ENCODE measurements around the gene PA2G4.

The PA2G4 gene

DNA sequence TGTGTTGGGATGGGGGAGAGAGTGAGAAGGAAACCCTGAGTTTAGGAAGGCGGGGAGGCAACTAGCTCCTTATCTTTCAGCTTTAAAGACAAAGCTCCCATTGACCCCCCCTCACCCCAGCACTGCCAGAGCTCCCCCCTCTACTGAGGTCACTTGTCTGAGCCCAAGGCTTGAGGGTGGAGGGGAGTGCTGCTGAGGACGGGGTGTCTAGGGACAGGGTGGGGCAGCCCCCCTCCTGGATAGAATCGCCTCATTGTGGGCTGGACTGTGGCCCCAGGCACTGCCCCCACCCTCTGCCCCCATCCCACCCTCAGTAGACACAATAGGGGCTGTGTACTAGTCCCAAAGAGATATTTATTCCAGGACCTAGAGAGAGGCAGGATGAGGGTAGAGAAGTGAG, 21.4 kb upstream of the PA2G4 start:
- Mint-ChIP-seq H3K4me3 (no peak overlapping the region), H3K9me3 (no peaks in the 10 kb centered on the region), H3K36me3 (no peaks in the 10 kb centered on the region), H3K4me1 (peaks cover 7 to 18% of the 10 kb centered on the region in 2 donors), H3K27ac (no peak overlapping the region), H3K27me3 (peaks cover 26 to 56% of the 10 kb centered on the region in 2 donors)
- ATAC-seq (replicated peaks) (no peak), DNase-seq (no peak)

DNA sequence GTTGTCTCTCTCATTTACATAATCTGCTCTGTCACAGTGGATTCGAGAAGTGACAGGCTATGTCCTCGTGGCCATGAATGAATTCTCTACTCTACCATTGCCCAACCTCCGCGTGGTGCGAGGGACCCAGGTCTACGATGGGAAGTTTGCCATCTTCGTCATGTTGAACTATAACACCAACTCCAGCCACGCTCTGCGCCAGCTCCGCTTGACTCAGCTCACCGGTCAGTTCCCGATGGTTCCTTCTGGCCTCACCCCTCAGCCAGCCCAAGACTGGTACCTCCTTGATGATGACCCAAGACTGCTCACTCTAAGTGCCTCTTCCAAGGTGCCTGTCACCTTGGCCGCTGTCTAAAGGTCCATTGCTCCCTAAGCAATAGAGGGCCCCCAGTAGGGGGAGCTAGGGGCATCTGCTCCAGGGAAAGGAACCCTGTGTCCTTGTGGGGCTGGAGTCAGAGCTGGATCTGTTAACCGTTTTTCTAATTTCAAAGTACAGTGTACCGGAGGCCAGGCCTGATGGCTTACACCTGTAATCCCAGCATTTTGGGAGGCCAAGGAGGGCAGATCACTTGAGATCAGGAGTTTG, 19.3 kb upstream of the PA2G4 start:
- ATAC-seq (replicated peaks) (no peak), DNase-seq (no peak)
- Mint-ChIP-seq H3K4me1 (peaks cover 2 to 3% of the 10 kb centered on the region in 2 donors), H3K27ac (no peak overlapping the region), H3K36me3 (no peaks in the 10 kb centered on the region), H3K27me3 (peaks cover 25 to 45% of the 10 kb centered on the region in 2 donors), H3K9me3 (no peaks in the 10 kb centered on the region), H3K4me3 (no peak overlapping the region)

DNA sequence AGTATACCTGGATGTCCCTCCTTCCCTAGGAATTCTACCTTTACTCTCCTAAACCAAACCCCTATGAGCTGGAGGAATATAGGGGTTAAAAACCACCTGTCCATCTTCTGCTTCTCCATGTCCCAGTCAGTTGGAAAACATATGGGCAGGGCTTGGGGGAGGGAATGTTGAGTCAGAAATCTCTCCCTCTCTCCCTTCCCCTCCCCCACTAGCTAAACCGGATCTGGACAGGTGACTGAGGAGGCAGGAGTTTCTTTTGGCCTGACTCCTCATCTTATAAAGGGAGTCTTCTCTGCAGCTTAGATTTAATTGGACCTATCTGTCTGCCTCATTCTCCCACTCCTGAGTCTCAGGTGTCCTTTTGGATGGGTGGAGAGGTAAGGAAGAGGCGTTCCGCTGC, 18.3 kb upstream of the PA2G4 start:
- DNase-seq = no peak
- no peaks in the 10 kb centered on the region for H3K36me3 Mint-ChIP-seq

DNA sequence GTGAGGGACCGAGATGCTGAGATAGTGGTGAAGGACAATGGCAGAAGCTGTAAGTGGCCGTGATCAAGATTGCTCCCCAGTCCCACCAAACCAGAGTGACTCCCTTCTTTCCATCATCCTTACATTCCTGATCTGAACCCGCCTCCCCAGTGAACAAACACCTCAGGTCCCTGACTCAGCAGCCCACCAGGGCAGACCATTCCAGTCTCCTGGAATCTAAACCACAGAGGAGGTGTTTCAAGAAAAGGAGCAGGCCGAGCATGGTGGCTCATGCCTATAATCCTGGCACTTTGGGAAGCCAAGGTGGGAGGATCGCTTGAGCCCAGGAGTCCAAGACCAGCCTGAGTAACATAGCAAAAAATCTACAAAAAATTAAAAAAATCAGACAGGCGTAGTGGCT, 17.8 kb upstream of the PA2G4 start:
- Mint-ChIP-seq H3K9me3 (no peaks in the 10 kb centered on the region), H3K27ac (no peak overlapping the region), H3K36me3 (no peaks in the 10 kb centered on the region), H3K4me3 (no peak overlapping the region), H3K27me3 (peaks cover 18 to 29% of the 10 kb centered on the region in 2 donors), H3K4me1 (no peaks in the 10 kb centered on the region)
- DNase-seq (no peak), ATAC-seq (replicated peaks) (no peak)

More for the DNA sequence above, 18.3 kb upstream of the PA2G4 start:
- Mint-ChIP-seq H3K9me3 (no peaks in the 10 kb centered on the region), H3K4me1 (no peaks in the 10 kb centered on the region), H3K27ac (no peak overlapping the region), H3K27me3 (peaks cover 22 to 34% of the 10 kb centered on the region in 2 donors), H3K4me3 (no peak overlapping the region)
- ATAC-seq (replicated peaks) = no peak

DNA sequence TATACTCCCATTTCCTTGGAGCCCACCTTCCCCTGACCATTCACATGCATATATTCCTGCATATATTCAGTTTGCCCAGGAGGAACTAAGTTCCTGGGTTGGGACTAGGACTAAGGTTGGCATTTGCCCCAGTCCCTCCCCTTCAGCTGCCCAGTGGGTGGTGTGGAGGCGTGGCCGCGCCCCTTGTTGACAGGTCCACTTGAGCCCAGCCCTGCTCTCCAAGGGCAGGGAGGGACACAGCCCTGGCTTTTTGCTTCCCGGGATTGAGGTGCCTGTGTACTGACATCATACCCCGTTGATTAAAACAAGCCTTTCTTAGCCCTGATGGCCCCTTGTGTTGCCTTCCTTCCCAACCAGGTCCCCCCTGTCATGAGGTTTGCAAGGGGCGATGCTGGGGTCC, 17.1 kb upstream of the PA2G4 start:
- Mint-ChIP-seq H3K27me3 (peaks cover 14 to 23% of the 10 kb centered on the region in 2 donors), H3K4me3 (no peak overlapping the region)
- ATAC-seq (replicated peaks) = no peak

DNA sequence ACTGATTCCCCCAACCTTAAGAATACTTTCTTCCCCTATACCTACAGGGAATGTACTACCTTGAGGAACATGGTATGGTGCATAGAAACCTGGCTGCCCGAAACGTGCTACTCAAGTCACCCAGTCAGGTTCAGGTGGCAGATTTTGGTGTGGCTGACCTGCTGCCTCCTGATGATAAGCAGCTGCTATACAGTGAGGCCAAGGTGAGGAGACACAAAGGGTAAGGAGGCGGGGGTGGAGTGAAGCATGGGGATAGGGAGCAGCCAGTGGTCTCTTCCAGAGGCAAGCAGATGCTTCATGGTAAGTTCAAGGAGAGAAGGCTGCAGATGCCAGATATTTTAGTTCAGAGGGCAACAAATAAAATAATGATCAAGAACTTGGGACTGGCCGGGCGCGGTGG, 6.6 kb upstream of the PA2G4 start:
- Mint-ChIP-seq H3K27ac (no peak overlapping the region), H3K27me3 (peaks cover 18 to 32% of the 10 kb centered on the region in 2 donors), H3K36me3 (no peaks in the 10 kb centered on the region), H3K4me1 (peaks cover 0 to under 1% of the 10 kb centered on the region in 2 donors), H3K9me3 (no peaks in the 10 kb centered on the region), H3K4me3 (no peak overlapping the region)
- DNase-seq (no peak), ATAC-seq (replicated peaks) (no peak)

More for the DNA sequence above, 17.1 kb upstream of the PA2G4 start:
- no peaks in the 10 kb centered on the region for H3K9me3 Mint-ChIP-seq
- H3K36me3 Mint-ChIP-seq = no peaks in the 10 kb centered on the region
- no peaks in the 10 kb centered on the region for H3K4me1 Mint-ChIP-seq
- no peak for DNase-seq
- H3K27ac Mint-ChIP-seq = no peak overlapping the region

DNA sequence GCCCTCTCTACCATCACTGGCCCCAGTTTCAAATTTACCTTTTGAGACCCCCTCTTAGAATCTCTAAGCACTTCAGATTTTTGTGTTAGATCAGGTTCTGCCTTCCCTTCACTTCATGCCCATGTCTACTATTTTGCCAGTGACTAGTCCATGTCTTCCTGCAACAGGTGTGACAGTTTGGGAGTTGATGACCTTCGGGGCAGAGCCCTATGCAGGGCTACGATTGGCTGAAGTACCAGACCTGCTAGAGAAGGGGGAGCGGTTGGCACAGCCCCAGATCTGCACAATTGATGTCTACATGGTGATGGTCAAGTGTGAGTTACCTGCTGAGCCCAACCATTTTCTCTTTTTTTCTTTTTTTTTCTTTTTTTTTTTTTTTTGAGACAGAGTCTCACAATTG, 5.8 kb upstream of the PA2G4 start:
- H3K27ac Mint-ChIP-seq = no peak overlapping the region
- no peak overlapping the region for H3K4me3 Mint-ChIP-seq
- ATAC-seq (replicated peaks) (no peak), DNase-seq (no peak)
- H3K4me1 Mint-ChIP-seq = peaks cover 5 to 9% of the 10 kb centered on the region in 2 donors
- peaks cover 15 to 23% of the 10 kb centered on the region in 2 donors for H3K27me3 Mint-ChIP-seq
- H3K9me3 Mint-ChIP-seq = no peaks in the 10 kb centered on the region
- H3K36me3 Mint-ChIP-seq = no peaks in the 10 kb centered on the region

DNA sequence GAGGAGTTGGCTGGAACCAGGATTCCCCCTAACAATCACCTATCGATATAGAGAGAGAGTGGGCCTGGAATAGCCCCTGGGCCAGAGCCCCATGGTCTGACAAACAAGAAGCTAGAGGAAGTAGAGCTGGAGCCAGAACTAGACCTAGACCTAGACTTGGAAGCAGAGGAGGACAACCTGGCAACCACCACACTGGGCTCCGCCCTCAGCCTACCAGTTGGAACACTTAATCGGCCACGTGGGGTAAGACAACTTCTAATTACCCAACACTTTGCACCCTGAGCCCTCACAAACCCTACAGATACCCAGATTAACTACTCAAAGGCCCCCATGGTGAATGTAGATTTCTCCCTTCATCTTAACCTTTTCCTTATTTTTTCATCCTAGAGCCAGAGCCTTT, 4.6 kb upstream of the PA2G4 start:
- Mint-ChIP-seq H3K4me1 (peaks cover 10 to 19% of the 10 kb centered on the region in 2 donors), H3K36me3 (peaks cover 4 to 5% of the 10 kb centered on the region in 2 donors), H3K9me3 (no peaks in the 10 kb centered on the region), H3K27ac (no peak overlapping the region), H3K27me3 (peaks cover 11 to 12% of the 10 kb centered on the region in 2 donors), H3K4me3 (no peak overlapping the region)
- DNase-seq (no peak), ATAC-seq (replicated peaks) (no peak)

DNA sequence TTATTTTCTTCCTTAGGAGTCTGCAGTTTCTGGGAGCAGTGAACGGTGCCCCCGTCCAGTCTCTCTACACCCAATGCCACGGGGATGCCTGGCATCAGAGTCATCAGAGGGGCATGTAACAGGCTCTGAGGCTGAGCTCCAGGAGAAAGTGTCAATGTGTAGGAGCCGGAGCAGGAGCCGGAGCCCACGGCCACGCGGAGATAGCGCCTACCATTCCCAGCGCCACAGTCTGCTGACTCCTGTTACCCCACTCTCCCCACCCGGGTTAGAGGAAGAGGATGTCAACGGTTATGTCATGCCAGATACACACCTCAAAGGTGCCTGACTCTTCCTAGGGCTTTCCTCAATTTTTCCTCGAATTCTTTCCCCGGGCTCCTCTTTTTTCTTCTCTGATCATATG, 3.3 kb upstream of the PA2G4 start:
- Mint-ChIP-seq H3K27me3 (peaks cover 4 to 6% of the 10 kb centered on the region in 2 donors), H3K27ac (no peak overlapping the region), H3K36me3 (peaks cover 6 to 11% of the 10 kb centered on the region in 2 donors), H3K4me3 (no peak overlapping the region), H3K4me1 (peaks cover 14 to 28% of the 10 kb centered on the region in 2 donors), H3K9me3 (no peaks in the 10 kb centered on the region)
- DNase-seq = no peak
- ATAC-seq (replicated peaks) = no peak

DNA sequence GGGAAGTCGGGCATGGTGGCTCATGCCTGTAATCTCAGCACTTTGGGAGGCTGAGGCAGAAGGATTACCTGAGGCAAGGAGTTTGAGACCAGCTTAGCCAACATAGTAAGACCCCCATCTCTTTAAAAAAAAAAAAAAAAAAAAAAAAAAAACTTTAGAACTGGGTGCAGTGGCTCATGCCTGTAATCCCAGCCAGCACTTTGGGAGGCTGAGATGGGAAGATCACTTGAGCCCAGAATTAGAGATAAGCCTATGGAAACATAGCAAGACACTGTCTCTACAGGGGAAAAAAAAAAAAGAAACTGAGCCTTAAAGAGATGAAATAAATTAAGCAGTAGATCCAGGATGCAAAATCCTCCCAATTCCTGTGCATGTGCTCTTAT, 1.7 kb upstream of the PA2G4 start:
- Mint-ChIP-seq H3K9me3 (no peaks in the 10 kb centered on the region), H3K27me3 (no peaks in the 10 kb centered on the region), H3K27ac (no peak overlapping the region), H3K4me1 (peaks cover 22 to 41% of the 10 kb centered on the region in 2 donors), H3K36me3 (peaks cover 13 to 21% of the 10 kb centered on the region in 2 donors), H3K4me3 (peak overlapping the region in 1 of 2 donors; percentile 5)
- ATAC-seq (replicated peaks) (no peak), DNase-seq (no peak)

DNA sequence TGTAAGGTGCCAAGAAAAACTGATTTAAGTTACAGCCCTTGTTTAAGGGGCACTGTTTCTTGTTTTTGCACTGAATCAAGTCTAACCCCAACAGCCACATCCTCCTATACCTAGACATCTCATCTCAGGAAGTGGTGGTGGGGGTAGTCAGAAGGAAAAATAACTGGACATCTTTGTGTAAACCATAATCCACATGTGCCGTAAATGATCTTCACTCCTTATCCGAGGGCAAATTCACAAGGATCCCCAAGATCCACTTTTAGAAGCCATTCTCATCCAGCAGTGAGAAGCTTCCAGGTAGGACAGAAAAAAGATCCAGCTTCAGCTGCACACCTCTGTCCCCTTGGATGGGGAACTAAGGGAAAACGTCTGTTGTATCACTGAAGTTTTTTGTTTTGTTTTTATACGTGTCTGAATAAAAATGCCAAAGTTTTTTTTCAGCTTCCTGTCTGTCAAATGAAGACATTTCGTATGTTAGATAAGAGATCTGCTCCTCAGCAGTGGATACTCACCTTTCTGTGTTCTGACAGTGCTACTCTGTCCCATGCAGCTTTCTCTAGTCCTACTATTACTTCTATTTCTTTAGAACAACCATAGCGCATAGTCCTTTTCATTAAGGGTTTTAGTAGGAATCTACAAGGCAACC, 1.2 kb upstream of the PA2G4 start:
- no peak for DNase-seq
- H3K27me3 Mint-ChIP-seq = no peaks in the 10 kb centered on the region
- peaks cover 13 to 21% of the 10 kb centered on the region in 2 donors for H3K36me3 Mint-ChIP-seq
- no peaks in the 10 kb centered on the region for H3K9me3 Mint-ChIP-seq
- no peak overlapping the region for H3K27ac Mint-ChIP-seq
- ATAC-seq (replicated peaks) = no peak
- H3K4me1 Mint-ChIP-seq = peaks cover 22 to 41% of the 10 kb centered on the region in 2 donors
- peak overlapping the region; percentile 98 to 100 for H3K4me3 Mint-ChIP-seq

DNA sequence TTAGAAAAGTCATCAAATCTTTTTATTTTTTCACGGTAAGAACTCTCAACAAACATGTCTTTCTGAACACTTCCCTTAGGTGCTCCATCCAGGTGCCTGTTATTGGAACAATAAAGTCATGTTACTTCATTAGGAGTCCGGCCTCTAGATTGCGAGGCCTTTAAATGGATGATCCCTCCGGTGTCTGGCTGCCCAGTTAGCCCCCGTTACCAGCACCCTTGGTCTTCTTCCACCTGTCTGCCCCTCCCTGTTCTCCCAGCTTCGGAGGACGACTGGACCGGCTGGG, 593 bp upstream of the PA2G4 start:
- Mint-ChIP-seq H3K36me3 (peaks cover 13 to 21% of the 10 kb centered on the region in 2 donors), H3K27ac (peak overlapping the region; percentile 100), H3K27me3 (no peaks in the 10 kb centered on the region), H3K4me3 (peak overlapping the region; percentile 98 to 100), H3K4me1 (peaks cover 22 to 41% of the 10 kb centered on the region in 2 donors), H3K9me3 (no peaks in the 10 kb centered on the region)
- ATAC-seq (replicated peaks) = no peak
- DNase-seq = no peak

DNA sequence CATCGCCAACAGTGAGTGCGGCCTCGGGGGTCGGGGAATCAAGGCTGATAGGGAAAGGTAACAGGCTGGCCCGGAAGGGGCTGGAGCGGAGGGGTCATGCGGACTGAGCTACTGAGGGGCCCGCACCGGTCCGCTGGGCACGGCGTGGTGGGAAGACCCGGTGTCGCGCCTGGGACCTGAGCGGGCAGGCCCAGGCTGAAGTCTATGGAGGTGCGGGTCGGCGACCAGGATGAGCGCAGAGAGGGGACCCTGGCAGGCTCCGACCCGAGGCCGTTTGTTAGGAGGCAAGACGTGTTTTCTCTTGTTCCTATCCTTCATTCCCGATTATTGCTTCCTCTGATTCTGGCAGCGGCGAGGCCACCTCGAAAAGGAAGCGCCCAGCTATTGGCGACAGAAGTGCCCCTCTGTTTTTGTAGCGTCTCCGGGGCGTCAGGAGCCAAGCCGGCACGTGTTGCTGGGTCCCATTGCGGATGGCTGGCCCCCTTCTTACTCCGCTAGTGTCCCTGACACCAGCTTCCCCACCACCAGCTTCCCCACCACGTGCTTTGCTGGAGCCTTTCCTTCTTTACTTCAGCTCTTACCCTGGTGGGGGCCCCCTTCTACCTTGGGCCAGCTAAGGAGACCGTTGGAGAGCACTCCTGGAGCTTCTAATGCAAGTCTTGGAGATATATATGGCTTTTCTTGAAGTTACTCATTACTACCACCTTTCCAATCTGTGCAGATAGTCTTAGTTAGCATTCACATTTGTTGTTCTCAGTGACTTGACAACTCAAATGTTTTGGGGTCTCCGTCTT, 653 bp downstream of the PA2G4 start:
- Mint-ChIP-seq H3K9me3 (no peaks in the 10 kb centered on the region), H3K4me1 (peaks cover 22 to 41% of the 10 kb centered on the region in 2 donors), H3K27me3 (no peaks in the 10 kb centered on the region), H3K4me3 (peak overlapping the region; percentile 98 to 100), H3K27ac (peak overlapping the region; percentile 100), H3K36me3 (peaks cover 15 to 26% of the 10 kb centered on the region in 2 donors)
- no peak for DNase-seq
- ATAC-seq (replicated peaks) = peak; percentile 22 to 23

DNA sequence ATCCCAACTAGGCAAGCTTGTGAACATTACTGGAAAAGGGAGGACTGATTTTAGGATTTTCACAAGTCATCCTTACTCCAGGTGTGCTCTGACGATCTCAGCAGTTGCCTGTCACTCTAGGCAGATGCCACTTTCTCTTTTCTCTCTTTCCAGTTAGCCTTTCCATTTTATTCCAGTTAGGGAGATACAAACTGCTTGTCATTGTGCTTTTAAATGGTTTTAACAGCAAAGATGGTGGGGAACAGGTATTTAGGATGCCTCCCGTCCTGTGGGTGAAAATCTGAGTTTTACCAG, 1.2 kb downstream of the PA2G4 start:
- no peak for DNase-seq
- Mint-ChIP-seq H3K4me3 (peak overlapping the region; percentile 98 to 100), H3K27ac (peak overlapping the region; percentile 100), H3K27me3 (no peaks in the 10 kb centered on the region), H3K4me1 (peaks cover 22 to 41% of the 10 kb centered on the region in 2 donors), H3K9me3 (no peaks in the 10 kb centered on the region), H3K36me3 (peaks cover 20 to 32% of the 10 kb centered on the region in 2 donors)
- ATAC-seq (replicated peaks) = no peak

DNA sequence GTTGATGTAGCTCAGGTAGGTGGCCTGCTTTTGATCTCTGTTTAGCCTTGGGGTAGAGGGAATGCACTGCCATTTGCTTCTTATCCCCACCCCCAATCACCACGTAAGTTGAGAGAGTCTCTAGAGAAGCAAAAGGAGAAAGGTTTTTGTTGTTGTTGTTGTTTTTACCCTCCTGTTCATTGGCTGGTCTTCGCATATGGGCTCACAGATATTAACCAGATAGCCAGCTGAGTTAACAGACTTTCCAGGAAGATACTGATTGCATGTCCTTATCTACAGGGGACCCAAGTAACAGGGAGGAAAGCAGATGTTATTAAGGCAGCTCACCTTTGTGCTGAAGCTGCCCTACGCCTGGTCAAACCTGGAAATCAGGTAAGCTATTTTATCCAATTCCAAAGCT, 2.9 kb downstream of the PA2G4 start:
- ATAC-seq (replicated peaks) = no peak
- H3K4me1 Mint-ChIP-seq = peaks cover 22 to 41% of the 10 kb centered on the region in 2 donors
- no peaks in the 10 kb centered on the region for H3K9me3 Mint-ChIP-seq
- peaks cover 26 to 44% of the 10 kb centered on the region in 2 donors for H3K36me3 Mint-ChIP-seq
- H3K4me3 Mint-ChIP-seq = no peak overlapping the region
- no peaks in the 10 kb centered on the region for H3K27me3 Mint-ChIP-seq
- DNase-seq = no peak
- no peak overlapping the region for H3K27ac Mint-ChIP-seq

All from stimulated activated naive B cell treated with anti-CD40 and anti-IgM and Interleukin-4, amounts not matched to agents 10 μg/mL and 1 μg/mL and 100 μg/mL, for 72 hours (primary cell).